GM12891 (cell line): ENCODE results near the gene ARHGAP35. TPM values are rescaled to one million over a fixed set of nuclear protein-coding genes. Genes with fewer than 3 reads are reported as not detected.
"Not testable (repeated sequence)": the region's sequence is repeated elsewhere in the genome, so short reads cannot be mapped to it uniquely, and the experiment has no call there.

Source experiments
- DNase-seq: peaks from one replicate; pipeline ENCODE4 v3.0.0; 2011; ENCODE audit warnings: low spot score; ENCODE audit not compliant: insufficient read length
- FAIRE-seq: peaks from 2 replicates; lab custom pipeline; 2011; peaks lifted over from hg19 to GRCh38; lab: Jason Lieb, UNC
- PAX5 ChIP-seq: IDR thresholded peaks from 2 replicates; pipeline ENCODE4 v1.6.1; 2011; ENCODE audit warnings: low read length, moderate library complexity, mild to moderate bottlenecking; ENCODE audit not compliant: insufficient read depth, severe bottlenecking
- POLR2A ChIP-seq: IDR thresholded peaks from 2 replicates; pipeline ENCODE4 v1.6.1; 2011; ENCODE audit warnings: low read depth, low read length, control low read depth
- POLR2AphosphoS5 ChIP-seq: IDR thresholded peaks from 2 replicates; pipeline ENCODE4 v1.6.1; 2011; ENCODE audit warnings: low read depth, low read length, control low read depth
- POU2F2 ChIP-seq: IDR thresholded peaks from 2 replicates; pipeline ENCODE4 v1.6.1; 2011; ENCODE audit warnings: low read depth, mild to moderate bottlenecking, control low read depth, low read length, moderate library complexity
- SPI1 ChIP-seq: IDR thresholded peaks from 2 replicates; pipeline ENCODE4 v1.6.1; 2011; ENCODE audit warnings: low read depth, low read length, control low read depth
- TAF1 ChIP-seq: IDR thresholded peaks from 2 replicates; pipeline ENCODE4 v1.6.1; 2011; ENCODE audit warnings: low read depth, low read length, control low read depth
- polyA plus RNA-seq: library from polyadenylated mRNA; unstranded; fragments of >200 nt; gene quantifications from one replicate; pipeline ENCODE4 v1.2.1, GENCODE V29; 2012; ENCODE audit warnings: low read depth, missing spikeins, inconsistent platforms; ENCODE audit not compliant: missing spikeins

The ARHGAP35 gene
- polyA plus RNA-seq: 9.9 TPM

DNA sequence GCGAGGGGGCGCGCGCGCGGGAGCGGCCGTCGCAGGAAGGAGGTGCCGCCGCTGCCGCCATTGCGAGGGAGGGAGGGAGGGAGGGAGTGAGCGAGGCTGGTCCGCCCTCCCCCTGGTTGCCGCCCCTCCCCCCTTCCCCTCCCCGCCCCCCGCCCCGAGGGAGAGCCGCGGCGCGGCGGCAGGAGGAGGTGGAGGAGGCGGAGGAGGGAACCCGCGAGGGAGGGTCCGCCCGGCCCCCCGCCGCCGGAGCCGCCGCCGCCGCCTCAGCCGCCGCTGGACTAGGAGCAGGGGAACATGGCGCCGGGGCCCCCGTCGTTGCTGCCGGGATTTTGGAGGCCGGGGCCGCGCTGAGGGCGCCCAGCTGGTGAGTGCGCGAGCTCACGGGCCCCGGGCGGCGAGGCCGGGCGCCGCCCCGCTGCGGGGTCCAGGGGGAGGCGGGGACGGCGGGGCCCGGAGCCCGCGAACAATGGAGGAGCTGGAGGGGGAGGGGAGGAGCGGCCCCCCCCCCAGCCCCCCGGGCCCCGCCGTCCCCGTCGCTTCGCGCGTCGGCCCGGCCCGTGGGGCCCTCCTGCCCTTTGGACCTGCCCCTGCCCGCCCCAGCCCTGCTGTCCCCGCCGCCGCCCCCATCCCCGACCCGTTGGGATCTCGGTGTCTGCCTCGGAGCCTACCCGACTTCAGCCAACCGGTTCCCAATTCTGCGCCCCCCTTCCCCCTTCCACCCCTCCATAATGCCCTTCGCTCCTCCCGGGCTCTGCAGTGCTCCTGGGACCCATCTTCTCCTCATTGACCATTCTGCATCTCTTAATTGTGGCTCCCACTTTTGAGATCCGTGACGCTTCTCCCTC lies at the start of gene ARHGAP35:
Gene ARHGAP35, plus strand, starts transcription at position 152 of the 845 bp plus-strand sequence. CDS start 57,679 bp downstream, outside the sequence.
- no peak for FAIRE-seq
- DNase-seq: peak; percentile 84
- TF ChIP-seq TAF1 (no peak), PAX5 (no peak), POLR2A (0 out of 2 replicates have a peak, but pooled peaks have one; percentile 18)

DNA sequence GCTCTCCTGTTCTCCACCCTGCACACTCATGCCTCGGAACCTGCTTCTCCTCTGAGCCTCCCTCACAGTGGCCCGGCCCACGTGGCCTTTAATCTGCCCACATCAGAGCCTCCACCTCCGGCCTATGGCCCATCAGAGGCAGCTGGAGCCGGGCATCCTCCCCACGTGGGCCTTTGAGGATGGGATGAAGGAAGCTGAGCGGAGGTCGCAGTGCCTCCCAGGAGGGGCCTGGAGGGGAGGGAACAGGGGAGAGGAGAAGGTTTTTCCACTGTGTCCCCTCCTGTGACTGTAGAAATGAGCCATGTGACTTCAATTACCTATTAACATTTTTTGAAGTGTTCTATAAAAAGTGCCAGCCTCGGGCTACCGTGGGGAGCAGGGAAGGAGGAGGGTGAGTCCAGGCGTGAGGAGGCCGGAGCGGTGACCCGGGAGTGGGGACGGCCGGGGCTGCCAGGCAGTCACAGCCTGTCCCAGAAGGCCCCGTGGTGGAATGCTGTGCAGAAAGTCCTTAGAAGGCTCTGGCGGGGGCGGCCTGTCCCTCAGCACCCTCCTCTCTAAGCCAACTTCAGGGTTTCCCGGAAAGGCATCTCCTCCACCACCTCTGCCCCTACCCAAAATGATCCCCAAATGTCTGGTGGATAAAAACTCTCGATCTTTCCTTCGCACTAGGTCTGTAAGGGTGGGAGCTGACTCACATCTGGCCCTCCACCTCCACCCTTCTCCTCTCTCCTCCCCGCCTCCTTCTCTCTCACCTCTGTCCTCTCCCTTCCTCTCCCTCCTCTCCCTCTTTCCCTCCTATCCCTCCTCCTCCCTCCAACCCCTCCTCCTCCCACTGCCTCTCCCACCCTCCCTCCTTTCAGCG lies 47.6 kb upstream of the ARHGAP35 start:
- TF ChIP-seq POU2F2 (no peak), POLR2AphosphoS5 (no peak), PAX5 (no peak), TAF1 (no peak), POLR2A (no peak), SPI1 (no peak)
- DNase-seq (no peak), FAIRE-seq (no peak)

DNA sequence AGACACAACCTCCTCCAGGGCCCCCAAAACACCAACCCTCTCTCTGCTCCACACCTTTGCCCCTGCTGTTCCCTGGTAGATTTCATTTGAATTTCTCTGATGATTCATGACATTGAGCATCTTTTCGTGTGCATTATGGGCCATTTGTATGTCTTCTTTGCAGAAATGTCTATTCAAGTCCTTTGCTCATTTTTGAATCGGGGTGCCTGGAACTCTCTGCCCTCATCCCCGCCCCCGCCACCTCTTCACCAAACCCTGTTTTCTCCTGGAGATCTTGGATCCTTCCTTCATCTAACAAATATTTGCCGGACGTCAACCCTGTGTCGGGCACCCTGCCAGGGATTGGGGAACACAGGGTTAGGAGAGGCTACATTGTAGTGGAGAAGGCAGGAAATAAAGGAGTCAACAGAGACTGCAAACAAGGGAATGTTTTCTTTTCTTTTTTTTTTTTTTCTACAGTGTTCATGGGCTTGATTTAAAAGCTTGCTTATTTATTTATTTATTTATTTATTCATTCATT lies 46.9 kb upstream of the ARHGAP35 start:
- TF ChIP-seq TAF1 (no peak), PAX5 (no peak), POLR2AphosphoS5 (no peak), POU2F2 (no peak), POLR2A (no peak), SPI1 (no peak)
- FAIRE-seq (no peak), DNase-seq (no peak)

DNA sequence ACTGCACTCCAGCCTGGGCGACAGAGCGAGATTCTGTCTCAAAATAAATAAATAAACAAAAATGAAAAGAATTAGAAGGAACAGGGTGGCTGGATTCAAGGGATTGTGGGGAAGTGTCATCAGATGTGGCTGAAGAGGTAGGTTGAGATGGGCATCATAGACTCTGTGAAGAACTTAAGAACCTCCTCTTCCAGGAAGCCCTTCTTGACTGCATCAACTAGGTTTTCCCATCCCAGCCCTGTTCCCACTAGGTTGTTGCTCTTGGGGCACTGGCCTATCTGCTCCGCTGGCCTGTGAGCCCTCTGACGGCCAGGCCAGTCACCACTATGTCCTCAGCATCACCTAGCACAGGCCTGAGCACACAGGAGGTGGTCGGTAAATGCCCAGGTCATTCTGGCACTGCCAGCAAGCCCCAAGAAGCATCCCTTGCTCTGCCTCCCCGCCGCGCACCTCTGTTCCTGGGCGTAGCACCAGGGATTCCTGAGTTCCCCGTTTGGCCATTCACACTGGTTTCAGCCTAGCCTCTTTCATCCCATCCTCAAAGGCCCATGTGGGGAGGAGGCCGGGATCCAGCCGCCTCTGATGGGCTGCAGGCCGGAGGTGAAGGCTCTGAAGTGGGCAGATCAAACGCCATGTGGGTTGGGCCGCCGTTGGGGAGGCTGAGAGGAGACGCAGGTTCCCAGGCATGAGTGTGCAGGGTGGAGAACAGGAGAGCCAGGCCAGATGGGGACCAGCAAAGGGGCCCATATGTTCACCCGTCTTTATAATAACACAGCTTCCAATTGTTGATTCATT lies 44.8 kb upstream of the ARHGAP35 start:
- FAIRE-seq: no peak
- no peak for DNase-seq
- TF ChIP-seq TAF1 (no peak), SPI1 (no peak), POU2F2 (no peak), POLR2A (no peak), PAX5 (no peak), POLR2AphosphoS5 (no peak)

DNA sequence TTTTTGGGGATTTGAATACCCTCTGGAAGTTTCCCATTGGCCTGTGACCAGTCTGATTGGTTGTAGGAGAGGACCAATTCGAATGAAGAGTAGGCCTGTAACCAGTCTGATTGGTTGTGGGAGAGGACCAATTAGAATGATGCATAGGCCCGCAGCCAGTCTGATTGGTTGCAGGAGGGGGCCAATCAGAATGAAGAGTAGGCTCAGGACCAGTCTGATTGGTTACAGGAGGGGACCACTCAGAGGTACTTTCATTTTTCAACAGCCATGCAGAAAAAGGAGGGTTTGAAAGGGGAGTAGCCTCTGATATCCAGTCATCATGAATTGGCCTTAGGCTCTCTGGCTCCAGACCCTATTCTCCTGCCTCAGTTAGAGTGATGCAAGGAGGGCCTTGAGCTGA lies 42.0 kb upstream of the ARHGAP35 start:
- no peak for FAIRE-seq
- TF ChIP-seq POU2F2 (no peak), PAX5 (no peak), POLR2AphosphoS5 (no peak), SPI1 (no peak), POLR2A (no peak), TAF1 (no peak)
- DNase-seq: no peak

DNA sequence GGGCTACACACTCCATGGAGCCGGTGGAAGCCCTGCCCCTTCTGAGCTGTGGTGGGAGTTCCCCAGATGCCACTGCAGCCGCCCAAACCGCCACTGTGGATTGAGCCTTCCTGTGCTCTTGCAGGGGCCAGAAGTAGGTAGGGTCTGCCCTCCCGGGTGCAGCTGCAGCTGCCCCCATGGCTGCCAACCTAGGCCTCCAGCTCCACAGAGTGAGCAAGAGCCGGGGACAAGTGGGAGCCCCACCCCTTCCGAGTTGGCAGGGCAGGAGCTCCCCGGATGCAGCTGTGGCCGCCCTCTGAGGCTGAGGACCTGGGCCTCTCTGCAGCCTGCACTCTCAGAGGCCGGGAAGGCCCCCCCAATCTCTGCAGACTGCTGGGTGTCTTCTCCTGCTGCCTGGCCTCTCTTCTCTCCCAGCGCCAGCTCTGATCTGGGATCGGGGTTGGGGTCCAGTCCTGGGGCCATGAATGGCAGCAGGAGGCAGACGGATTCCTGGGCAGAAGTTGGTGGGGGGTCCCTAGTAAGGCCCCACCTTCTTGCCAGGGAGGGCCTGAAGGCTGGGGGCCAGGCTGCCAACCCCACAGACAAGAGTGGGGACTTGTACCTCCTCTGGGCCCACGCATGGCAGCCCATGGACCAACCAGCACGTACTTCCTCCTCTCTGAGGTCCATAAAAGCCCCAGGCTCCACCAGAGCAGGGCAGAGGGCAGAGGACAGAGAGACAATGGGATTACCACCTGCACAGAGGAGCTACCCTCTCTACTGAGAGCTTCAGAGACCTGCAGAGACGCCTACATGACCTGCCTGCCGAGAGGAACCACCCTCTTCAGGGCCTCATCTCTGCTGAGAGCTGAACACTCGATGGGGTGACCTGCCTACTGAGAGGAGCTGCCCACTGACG lies 39.0 kb upstream of the ARHGAP35 start:
- TF ChIP-seq TAF1: peak; percentile 32; the same call in 1 of the 2 replicates
- peak; percentile 13 for TF ChIP-seq PAX5
- peak; percentile 68; the same call in 1 of the 2 replicates for TF ChIP-seq POLR2AphosphoS5
- no peak for TF ChIP-seq SPI1
- TF ChIP-seq POU2F2: no peak
- TF ChIP-seq POLR2A: peak; percentile 67
- DNase-seq (no peak), FAIRE-seq (peak; percentile 86)

DNA sequence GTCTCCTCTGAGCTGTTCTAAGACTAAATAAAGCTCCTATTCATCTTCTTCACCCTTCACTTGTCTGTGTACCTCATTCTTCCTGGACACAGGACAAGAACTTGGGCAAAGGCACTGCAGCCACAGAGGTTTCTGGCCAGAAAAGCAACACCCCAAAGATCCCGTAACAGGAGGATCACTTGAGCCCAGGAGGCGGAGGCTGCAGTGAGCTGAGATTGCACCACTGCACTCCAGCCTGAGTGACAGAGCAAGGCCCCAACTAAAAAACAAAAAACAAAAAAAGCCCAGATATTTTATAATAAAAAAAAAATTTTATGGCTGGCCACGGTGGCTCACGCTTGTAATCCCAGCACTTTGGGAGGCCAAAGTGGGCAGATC lies 38.4 kb upstream of the ARHGAP35 start:
- not testable (repeated sequence) for FAIRE-seq

DNA sequence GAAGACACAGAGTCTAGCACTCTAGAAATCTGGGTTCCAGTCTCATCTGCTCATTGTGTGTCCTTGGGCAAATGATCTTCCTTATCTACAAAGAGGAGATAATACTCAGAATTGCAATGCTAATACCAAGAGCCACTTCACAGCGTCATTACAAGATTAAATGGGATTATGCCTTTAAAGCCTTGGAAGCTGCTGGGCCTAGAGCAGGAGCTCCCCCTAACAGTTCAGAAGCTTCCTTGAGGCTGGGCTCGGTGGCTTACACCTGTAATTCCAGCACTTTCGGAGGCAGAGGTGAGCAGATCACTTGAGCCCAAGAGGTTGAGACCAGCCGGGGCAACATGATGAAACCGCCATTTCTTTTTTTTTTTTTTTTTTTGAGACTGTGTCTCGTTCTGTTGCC lies 37.7 kb upstream of the ARHGAP35 start:
- TF ChIP-seq SPI1: no peak
- no peak for TF ChIP-seq POU2F2
- TF ChIP-seq POLR2AphosphoS5: no peak
- no peak for TF ChIP-seq TAF1
- no peak for TF ChIP-seq PAX5
- TF ChIP-seq POLR2A: no peak
- FAIRE-seq (no peak), DNase-seq (no peak)

More for the DNA sequence above, 38.4 kb upstream of the ARHGAP35 start:
- DNase-seq: not testable (repeated sequence)
